IMR-90 (cell line): ENCODE data around the gene HOXA2. TPM values are rescaled to one million over a fixed set of nuclear protein-coding genes. Genes with fewer than 3 reads are reported as not detected.

ENCODE experiments used
- MAFK ChIP-seq: IDR thresholded peaks from 2 replicates; pipeline ENCODE4 v1.6.1; 2012; ENCODE audit warnings: low read depth, low read length, improper control_type of control experiment
- USF2 ChIP-seq: fragments of 150-350 bp; IDR thresholded peaks from 2 replicates; pipeline ENCODE4 v1.6.1; 2017; ENCODE audit warnings: mild to moderate bottlenecking, antibody characterized with exemption, low read length, low read depth
- polyA plus RNA-seq, 3 experiments: library from polyadenylated mRNA; depleted of rRNA; stranded (reverse); fragments of >200 nt; gene quantifications; 2 replicates each; pipeline ENCODE4 v1.2.3, GENCODE V29; 2012; ENCODE audit warnings: low replicate concordance in 1 of 3
- total RNA-seq: library from RNA; depleted of rRNA; stranded (reverse); fragments of >200 nt; gene quantifications from 2 replicates; pipeline ENCODE4 v1.2.3, GENCODE V29; 2012

Gene HOXA2
- total and polyA plus RNA-seq, 2 of the 4 experiments (the other 2 are of a cell fraction) = 1.6 to 3.9 TPM

- TF ChIP-seq USF2 = no peak
- no peak for TF ChIP-seq MAFK
These were observed 5.5 kb downstream of the HOXA2 start (continued) for GRCh38 chr7:27096768-27097514.
